ENCODE results near the gene MYL6. TPM values are rescaled to one million over a fixed set of nuclear protein-coding genes. Genes with fewer than 3 reads are reported as not detected.

MYL6 gene
- total RNA-seq, 2 donors from 2014 or later, result 391 to 492 TPM

DNA sequence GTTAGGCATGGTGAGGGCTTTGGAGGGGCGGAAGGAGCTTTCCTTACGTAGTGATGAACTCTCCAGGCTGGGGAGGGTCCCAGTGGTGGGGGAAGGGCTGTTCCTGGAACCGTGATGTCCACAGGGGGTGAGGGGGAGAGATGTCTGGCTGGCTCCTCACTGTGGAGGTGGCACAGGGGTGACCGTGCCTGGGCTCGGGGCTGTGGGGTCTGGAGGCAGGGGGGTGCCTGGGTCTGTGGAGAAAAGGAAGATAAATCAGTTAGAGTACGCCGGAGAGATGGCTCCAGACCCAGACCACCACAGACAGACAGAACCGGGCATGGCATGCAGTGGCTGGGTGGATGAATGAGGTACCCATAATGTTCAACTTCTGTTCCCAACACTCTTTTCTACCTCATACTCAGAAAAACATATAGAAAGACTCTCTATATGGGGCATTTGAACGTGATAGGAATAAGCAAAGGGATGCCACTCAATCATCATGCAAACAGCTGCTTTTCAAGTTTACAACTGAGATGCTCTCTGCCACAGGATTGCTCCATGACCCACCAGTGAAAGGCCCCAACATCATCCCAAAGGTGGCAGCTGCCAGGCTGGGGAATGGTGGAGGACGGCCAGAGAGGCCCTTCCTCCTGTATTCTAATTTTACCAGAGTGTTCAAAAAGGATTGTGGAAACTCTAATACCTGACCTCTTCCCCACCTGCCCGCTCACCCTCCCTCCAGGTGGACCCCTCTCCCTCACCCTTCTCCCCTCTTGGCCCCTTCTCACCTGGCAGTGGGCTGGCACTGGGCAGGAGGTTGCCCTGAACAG, 5.6 kb downstream of the MYL6 start:
- Mint-ChIP-seq H3K4me1 (ENCODE audit: low read depth) (peaks cover 34% of the 10 kb centered on the region), H3K27ac (peak overlapping the region; percentile 81), H3K36me3 (ENCODE audit: insufficient read depth in 2 of 2) (peaks cover 30 to 43% of the 10 kb centered on the region in 2 donors), H3K4me3 (no peak overlapping the region), H3K9me3 (no peaks in the 10 kb centered on the region), H3K27me3 (ENCODE audit: low read depth) (no peaks in the 10 kb centered on the region)
- ATAC-seq (replicated peaks in 1 of 2), result no peak
- DNase-seq, result no peak

DNA sequence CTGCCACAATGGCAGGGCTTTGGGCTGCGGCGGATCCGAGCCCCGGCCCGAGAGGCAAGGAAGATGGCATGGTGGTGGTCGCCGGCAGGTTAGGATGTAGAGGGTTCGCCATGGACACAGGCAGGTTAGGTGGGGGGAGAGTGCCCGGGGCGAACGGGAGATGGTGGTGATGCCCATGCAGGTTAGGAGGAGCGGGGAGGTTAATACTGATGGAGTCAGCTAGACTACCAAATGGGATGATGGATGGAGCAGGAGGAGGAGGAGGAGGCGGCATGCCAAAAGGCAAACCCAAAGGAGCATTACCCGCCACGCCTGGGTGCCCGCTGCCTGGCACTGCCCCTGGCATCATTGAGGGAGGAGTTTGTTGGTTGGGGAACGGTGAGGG, 6.2 kb downstream of the MYL6 start:
- ATAC-seq (replicated peaks in 1 of 2) (no peak), DNase-seq (no peak)
- no peak overlapping the region for H3K27ac Mint-ChIP-seq
- H3K4me3 Mint-ChIP-seq, result no peak overlapping the region
- H3K4me1 Mint-ChIP-seq (ENCODE audit: low read depth), result peaks cover 31% of the 10 kb centered on the region
- no peaks in the 10 kb centered on the region for H3K9me3 Mint-ChIP-seq
- H3K27me3 Mint-ChIP-seq (ENCODE audit: low read depth), result no peaks in the 10 kb centered on the region
- peaks cover 26 to 42% of the 10 kb centered on the region in 2 donors for H3K36me3 Mint-ChIP-seq (ENCODE audit: insufficient read depth in 2 of 2)

DNA sequence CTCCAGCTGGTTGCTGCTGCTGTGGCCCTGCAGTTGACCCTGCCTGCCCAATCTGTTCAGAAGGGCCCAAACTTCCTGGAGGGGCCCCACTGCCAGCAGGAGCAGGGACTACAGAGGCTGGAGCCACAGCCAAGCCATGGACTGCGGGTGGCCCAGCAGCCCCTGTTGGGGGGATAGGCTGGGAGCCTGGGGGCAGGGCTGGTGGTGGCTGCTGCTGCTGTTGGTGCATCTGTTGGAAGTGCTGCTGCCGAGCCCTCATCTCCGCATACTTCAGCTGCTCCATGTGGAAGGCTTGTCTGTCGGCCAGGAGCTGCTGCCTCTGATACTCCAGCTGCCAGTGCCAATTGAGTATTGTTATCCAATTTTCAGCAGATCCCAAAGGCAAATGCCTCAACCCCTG, 7.2 kb downstream of the MYL6 start:
- Mint-ChIP-seq H3K4me3 (no peak overlapping the region), H3K4me1 (ENCODE audit: low read depth) (peaks cover 21% of the 10 kb centered on the region), H3K27ac (no peak overlapping the region), H3K9me3 (no peaks in the 10 kb centered on the region), H3K27me3 (ENCODE audit: low read depth) (no peaks in the 10 kb centered on the region), H3K36me3 (ENCODE audit: insufficient read depth in 2 of 2) (peaks cover 23 to 43% of the 10 kb centered on the region in 2 donors)
- DNase-seq (no peak), ATAC-seq (replicated peaks in 1 of 2) (no peak)

DNA sequence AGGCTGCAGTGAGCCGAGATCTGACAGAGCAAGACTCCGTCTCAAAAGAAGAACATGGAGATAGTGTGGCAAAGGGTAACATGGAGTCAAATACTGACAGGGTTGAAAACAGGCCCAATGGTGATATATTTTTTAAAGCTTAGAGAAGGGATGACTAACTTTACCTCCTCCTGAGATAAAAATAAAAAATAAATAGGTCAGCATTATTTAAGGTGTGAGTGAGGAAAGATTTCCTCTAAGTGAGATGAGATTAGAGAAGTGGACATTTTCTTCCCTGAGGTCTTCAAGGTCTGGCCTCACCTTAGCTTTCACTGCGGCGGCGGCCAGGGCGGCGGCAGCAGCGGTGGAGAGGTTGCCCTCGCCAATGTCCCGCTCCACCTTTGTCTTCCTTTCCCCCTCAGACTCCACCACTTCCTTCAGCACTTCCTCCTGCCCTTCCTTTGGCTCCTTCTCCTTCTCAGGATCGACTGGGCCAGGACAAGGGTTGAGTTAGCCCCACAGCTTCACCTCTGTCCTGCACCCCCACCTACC, 11.1 kb downstream of the MYL6 start:
- no peak for DNase-seq
- Mint-ChIP-seq H3K9me3 (no peaks in the 10 kb centered on the region), H3K27me3 (ENCODE audit: low read depth) (no peaks in the 10 kb centered on the region), H3K4me1 (ENCODE audit: low read depth) (no peaks in the 10 kb centered on the region), H3K4me3 (no peak overlapping the region), H3K27ac (peak overlapping the region; percentile 56), H3K36me3 (ENCODE audit: insufficient read depth in 2 of 2) (peaks cover 11 to 37% of the 10 kb centered on the region in 2 donors)
- no peak for ATAC-seq (replicated peaks in 1 of 2)

GRCh38 chr12:56172839-56173238, 14.7 kb downstream of the MYL6 start:
- H3K27ac Mint-ChIP-seq, result peak overlapping the region; percentile 29
- H3K4me3 Mint-ChIP-seq, result no peak overlapping the region
- DNase-seq (no peak), ATAC-seq (replicated peaks in 1 of 2) (no peak)
- H3K36me3 Mint-ChIP-seq (ENCODE audit: insufficient read depth in 2 of 2), result peaks cover 13 to 29% of the 10 kb centered on the region in 2 donors
- no peaks in the 10 kb centered on the region for H3K27me3 Mint-ChIP-seq (ENCODE audit: low read depth)
- no peaks in the 10 kb centered on the region for H3K4me1 Mint-ChIP-seq (ENCODE audit: low read depth)
- no peaks in the 10 kb centered on the region for H3K9me3 Mint-ChIP-seq

- no peak overlapping the region for H3K4me3 Mint-ChIP-seq
- no peak for ATAC-seq (replicated peaks in 1 of 2)
- DNase-seq, result no peak
- H3K36me3 Mint-ChIP-seq (ENCODE audit: insufficient read depth in 2 of 2), result peaks cover 14 to 25% of the 10 kb centered on the region in 2 donors
- H3K27ac Mint-ChIP-seq, result peak overlapping the region; percentile 47
- H3K27me3 Mint-ChIP-seq (ENCODE audit: low read depth), result no peaks in the 10 kb centered on the region
- H3K9me3 Mint-ChIP-seq, result no peaks in the 10 kb centered on the region
- no peaks in the 10 kb centered on the region for H3K4me1 Mint-ChIP-seq (ENCODE audit: low read depth)
Measured at GRCh38 chr12:56178347-56178746, 20.2 kb downstream of the MYL6 start.

GRCh38 chr12:56186957-56187356, 28.8 kb downstream of the MYL6 start:
- H3K9me3 Mint-ChIP-seq, result no peaks in the 10 kb centered on the region
- no peaks in the 10 kb centered on the region for H3K27me3 Mint-ChIP-seq (ENCODE audit: low read depth)
- ATAC-seq (replicated peaks in 1 of 2) (no peak), DNase-seq (no peak)
- H3K36me3 Mint-ChIP-seq (ENCODE audit: insufficient read depth in 2 of 2), result peaks cover 20 to 32% of the 10 kb centered on the region in 2 donors
- H3K4me3 Mint-ChIP-seq, result peak overlapping the region; percentile 88 to 92
- peaks cover 41% of the 10 kb centered on the region for H3K4me1 Mint-ChIP-seq (ENCODE audit: low read depth)
- H3K27ac Mint-ChIP-seq, result peak overlapping the region; percentile 88

DNA sequence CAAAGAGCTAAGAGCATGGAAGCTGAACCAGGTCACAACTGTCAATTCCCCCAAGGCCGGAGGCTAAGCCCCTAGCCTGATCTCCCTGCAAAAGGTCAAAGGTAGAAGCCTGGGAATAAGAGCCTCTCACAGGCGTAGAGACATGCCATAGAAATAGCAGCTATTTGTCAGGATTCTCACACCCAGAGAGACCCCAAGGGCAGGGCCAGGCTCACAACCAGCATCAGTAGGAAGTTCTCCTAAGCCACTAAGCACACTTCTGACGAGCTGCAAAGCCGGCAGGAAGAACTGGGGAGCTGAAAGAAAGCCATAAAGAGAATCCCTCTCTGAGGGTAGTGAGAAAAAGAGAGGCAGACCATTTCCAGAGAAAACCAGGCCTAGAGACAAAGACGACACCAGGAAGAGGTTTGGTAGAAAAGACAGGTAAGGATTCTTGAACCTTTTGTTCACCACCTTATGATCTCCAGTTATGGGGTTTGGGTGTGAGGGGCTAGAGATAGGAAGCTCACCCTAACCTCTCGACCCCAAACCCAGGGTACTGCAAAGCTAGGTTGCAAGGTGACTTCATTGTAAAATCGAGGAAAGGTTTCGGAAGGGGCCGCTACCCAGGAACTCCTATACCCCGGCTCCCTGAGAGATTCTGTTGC, 30.1 kb downstream of the MYL6 start:
- DNase-seq (no peak), ATAC-seq (replicated peaks in 1 of 2) (no peak)
- Mint-ChIP-seq H3K36me3 (ENCODE audit: insufficient read depth in 2 of 2) (peaks cover 20 to 35% of the 10 kb centered on the region in 2 donors), H3K4me1 (ENCODE audit: low read depth) (peaks cover 48% of the 10 kb centered on the region), H3K27ac (peak overlapping the region; percentile 80), H3K27me3 (ENCODE audit: low read depth) (no peaks in the 10 kb centered on the region), H3K4me3 (peak overlapping the region; percentile 88 to 92), H3K9me3 (no peaks in the 10 kb centered on the region)

DNA sequence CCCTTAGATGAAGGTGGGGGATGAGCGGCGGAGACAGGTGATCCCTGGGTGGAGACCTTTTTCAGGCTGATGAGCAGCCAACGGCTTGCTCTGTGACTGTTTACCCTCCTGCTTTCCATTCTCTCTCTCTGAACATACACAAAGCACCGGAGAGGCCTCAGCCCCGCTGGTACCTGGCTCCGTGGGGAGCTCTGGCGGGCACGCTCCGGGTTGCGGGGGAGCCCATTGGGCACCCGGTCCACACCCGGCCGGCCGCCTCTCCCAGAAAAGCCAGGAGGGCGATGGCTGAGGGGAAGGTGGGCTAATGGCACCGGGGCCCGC, 30.6 kb downstream of the MYL6 start:
- peak overlapping the region; percentile 88 to 92 for H3K4me3 Mint-ChIP-seq
- H3K27ac Mint-ChIP-seq, result peak overlapping the region; percentile 80
- ATAC-seq (replicated peaks in 1 of 2) (peak in 1 of 2 donors; percentile 1), DNase-seq (peak in 1 of 2 donors; percentile 19)
- H3K9me3 Mint-ChIP-seq, result no peaks in the 10 kb centered on the region
- peaks cover 20 to 35% of the 10 kb centered on the region in 2 donors for H3K36me3 Mint-ChIP-seq (ENCODE audit: insufficient read depth in 2 of 2)
- H3K4me1 Mint-ChIP-seq (ENCODE audit: low read depth), result peaks cover 52% of the 10 kb centered on the region
- no peaks in the 10 kb centered on the region for H3K27me3 Mint-ChIP-seq (ENCODE audit: low read depth)

- H3K27me3 Mint-ChIP-seq (ENCODE audit: low read depth), result no peaks in the 10 kb centered on the region
- H3K36me3 Mint-ChIP-seq (ENCODE audit: insufficient read depth in 2 of 2), result peaks cover 20 to 32% of the 10 kb centered on the region in 2 donors
- peak; percentile 90 to 91 for ATAC-seq (replicated peaks in 1 of 2)
- peak; percentile 92 for DNase-seq
- no peaks in the 10 kb centered on the region for H3K9me3 Mint-ChIP-seq
- peak within 1 kb of the TSS; percentile 97 to 100 for H3K4me3 Mint-ChIP-seq
- H3K4me1 Mint-ChIP-seq (ENCODE audit: low read depth), result peaks cover 52% of the 10 kb centered on the region
- peak within 1 kb of the TSS; percentile 100 for H3K27ac Mint-ChIP-seq
Measured at GRCh38 chr12:56189099-56189917, 31.1 kb downstream of the MYL6 start, which contains the start of gene SMARCC2. Gene SMARCC2, minus strand, starts transcription at chr12:56189483. Its CDS starts 22 bp downstream, at chr12:56189461.

- no peaks in the 10 kb centered on the region for H3K27me3 Mint-ChIP-seq (ENCODE audit: low read depth)
- peak overlapping the region; percentile 97 to 100 for H3K4me3 Mint-ChIP-seq
- no peaks in the 10 kb centered on the region for H3K9me3 Mint-ChIP-seq
- DNase-seq, result peak; percentile 82 to 88
- ATAC-seq (replicated peaks in 1 of 2), result peak; percentile 48 to 56
- peak overlapping the region; percentile 100 for H3K27ac Mint-ChIP-seq
- H3K36me3 Mint-ChIP-seq (ENCODE audit: insufficient read depth in 2 of 2), result peaks cover 15 to 25% of the 10 kb centered on the region in 2 donors
- peaks cover 52% of the 10 kb centered on the region for H3K4me1 Mint-ChIP-seq (ENCODE audit: low read depth)
Measured at GRCh38 chr12:56189918-56190694, 31.9 kb downstream of the MYL6 start.

DNA sequence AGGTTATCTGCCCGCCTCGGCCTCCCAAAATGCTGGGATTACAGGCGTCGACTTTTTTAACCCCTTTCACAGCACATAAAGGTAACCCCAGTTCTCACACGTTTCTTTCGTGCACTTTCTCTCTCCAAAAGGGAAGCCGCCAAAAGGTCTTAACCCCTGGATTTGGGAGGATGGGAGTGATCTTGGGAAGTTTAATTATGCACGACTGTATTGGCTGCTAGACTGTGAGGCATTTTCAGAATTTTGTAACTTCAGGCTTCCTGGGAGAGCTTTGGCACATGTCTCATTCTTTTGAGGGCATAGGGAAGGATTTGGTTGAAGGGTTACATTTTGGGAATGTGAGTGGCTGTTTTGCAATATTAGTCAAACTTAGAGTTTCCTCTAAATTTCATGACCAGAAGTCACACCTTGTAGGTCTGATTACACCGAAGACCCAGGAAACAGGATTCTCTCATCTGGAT, 32.6 kb downstream of the MYL6 start:
- Mint-ChIP-seq H3K27ac (peak overlapping the region; percentile 100), H3K36me3 (ENCODE audit: insufficient read depth in 2 of 2) (peaks cover 14 to 24% of the 10 kb centered on the region in 2 donors), H3K27me3 (ENCODE audit: low read depth) (no peaks in the 10 kb centered on the region), H3K9me3 (no peaks in the 10 kb centered on the region), H3K4me3 (peak overlapping the region; percentile 97 to 100), H3K4me1 (ENCODE audit: low read depth) (peaks cover 50% of the 10 kb centered on the region)
- ATAC-seq (replicated peaks in 1 of 2) (no peak), DNase-seq (no peak)

All from activated T-cell treated with anti-CD3 and anti-CD28 coated beads, Interleukin-2, amount 50 U/mL, for 72 hours (primary cell).